Activated gamma-delta T cell treated with anti-CD3 and anti-CD28 coated beads, Interleukin-2, amount 50 U/mL, for 16 hours (primary cell): Measurements from ENCODE around the gene LILRB4.
"Not testable (repeated sequence)": the region's sequence is repeated elsewhere in the genome, so short reads cannot be mapped to it uniquely, and the experiment has no call there.

Source experiments
- DNase-seq: peaks from one replicate; pipeline ENCODE4 v3.0.0-alpha.2; 2020; ENCODE audit warnings: low read depth

Gene LILRB4

GRCh38 chr19:54694648-54695047, 31.9 kb downstream of the LILRB4 start:
- no peak for DNase-seq

DNA sequence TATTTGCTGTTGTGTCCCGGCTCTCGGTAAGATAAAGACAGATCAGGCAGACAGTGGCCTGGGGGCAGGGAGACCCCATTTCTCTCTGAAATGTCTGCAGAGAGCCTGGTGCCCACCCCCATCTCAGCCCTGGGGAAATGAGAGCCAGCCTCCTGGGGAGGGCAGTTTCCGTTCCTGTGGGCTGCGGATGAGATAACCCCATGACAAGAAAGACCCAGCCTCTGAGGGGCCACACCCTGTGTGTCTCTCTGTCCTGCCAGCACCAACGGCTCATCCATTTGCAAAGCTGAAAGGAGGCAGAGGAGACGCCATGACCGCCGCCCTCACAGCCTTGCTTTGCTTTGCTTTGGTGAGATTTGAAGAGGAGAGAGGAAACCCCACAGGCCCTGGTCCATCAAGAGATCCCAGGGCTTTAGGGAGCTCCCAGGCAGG, 33.3 kb downstream of the LILRB4 start:
- no peak for DNase-seq

DNA sequence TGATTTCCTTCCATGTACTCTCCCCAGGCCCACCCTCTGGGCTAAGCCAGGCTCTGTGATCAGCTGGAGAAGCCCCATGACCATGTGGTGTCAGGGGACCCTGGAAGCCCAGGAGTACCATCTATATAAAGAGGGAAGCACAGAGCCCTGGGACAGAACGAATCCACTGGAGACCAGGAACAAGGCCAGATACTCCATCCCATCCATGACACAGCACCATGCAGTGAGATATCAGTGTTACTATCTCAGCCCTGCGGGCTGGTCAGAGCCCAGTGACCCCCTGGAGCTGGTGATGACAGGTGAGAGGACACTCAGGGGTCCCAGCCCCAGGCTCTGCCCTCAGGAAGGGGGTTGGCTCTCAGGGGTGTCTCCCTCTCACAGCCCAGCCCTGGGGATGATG, 34.0 kb downstream of the LILRB4 start:
- no peak for DNase-seq

- not testable (repeated sequence) for DNase-seq
Measured at GRCh38 chr19:54697716-54698115, 34.9 kb downstream of the LILRB4 start.

GRCh38 chr19:54704928-54705327, 42.1 kb downstream of the LILRB4 start:
- DNase-seq, result no peak

DNA sequence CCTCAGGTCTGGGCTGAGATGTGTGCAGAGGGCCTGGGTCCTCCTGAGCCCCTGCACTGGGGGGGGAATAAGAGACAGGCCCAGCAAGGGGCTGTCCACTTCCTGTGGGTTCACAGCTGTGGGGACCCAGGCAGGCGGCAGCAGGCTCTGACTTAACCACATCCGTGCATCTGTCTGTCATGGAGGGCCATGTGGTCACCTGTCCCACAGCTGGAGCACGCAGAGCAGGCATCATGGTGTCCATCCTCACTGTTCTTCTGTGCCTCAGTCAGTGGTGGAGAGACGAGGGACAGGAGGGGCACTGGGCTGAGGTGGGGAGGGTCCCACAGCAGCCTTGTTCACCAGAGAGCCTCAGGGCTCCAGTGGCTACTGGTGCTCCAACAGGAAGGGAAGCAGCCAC, 45.2 kb downstream of the LILRB4 start:
- DNase-seq, result no peak

- no peak for DNase-seq
Measured at GRCh38 chr19:54708781-54709180, 46.0 kb downstream of the LILRB4 start.

- no peak for DNase-seq
Measured at GRCh38 chr19:54709212-54709948, 46.6 kb downstream of the LILRB4 start.

DNA sequence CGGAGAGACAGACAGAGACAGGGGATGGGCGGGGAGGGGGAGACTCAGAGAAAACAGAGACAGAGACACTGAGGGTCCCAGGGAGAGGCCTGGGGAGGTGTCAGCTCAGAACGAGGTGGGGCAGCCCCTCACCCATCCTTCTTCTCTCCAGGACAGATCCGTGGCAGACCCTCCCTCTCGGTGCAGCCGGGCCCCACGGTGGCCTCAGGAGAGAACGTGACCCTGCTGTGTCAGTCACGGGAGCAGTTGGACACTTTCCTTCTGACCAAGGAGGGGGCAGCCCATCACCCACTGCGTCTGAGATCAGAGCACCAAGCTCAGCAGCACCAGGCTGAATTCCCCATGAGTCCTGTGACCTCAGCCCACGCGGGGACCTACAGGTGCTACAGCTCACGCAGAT, 47.2 kb downstream of the LILRB4 start:
- DNase-seq, result not testable (repeated sequence)
